GM23248 (cell line): ENCODE results near the gene ATP6AP1.

Experiments
- EZH2 ChIP-seq: fragments of 200-600 bp; sonication (generic); IDR thresholded peaks from 2 replicates; pipeline ENCODE4 v1.6.1; 2018; ENCODE audit warnings: antibody characterized with exemption, mild to moderate bottlenecking; ENCODE audit not compliant: insufficient read depth, poor library complexity, severe bottlenecking
- EZH2phosphoT487 ChIP-seq: fragments of 200-600 bp; sonication (generic); IDR thresholded peaks from 2 replicates; pipeline ENCODE4 v1.6.1; 2018; ENCODE audit warnings: antibody characterized with exemption, moderate library complexity, mild to moderate bottlenecking, low read depth; ENCODE audit not compliant: insufficient read depth

DNA sequence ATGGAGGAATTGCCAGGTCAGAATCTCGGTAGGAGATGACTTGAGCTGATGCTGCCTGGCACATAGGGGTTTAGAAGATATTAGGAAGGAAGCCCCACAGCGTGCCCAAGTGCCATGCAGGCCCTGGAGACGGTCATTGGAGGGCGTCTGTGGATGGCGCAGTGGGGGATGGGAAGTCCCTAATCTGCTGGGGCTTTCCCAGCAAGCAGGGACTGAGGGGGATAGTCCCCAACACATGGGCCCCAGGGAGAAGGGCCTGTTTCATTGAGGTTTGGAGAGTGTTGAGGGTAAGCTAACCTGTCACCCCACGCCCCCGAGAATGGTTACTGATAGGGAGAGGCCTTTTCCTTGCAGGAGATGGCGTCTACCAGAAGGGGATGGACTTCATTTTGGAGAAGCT, 9.3 kb upstream of the ATP6AP1 start:
- no peak for TF ChIP-seq EZH2
- TF ChIP-seq EZH2phosphoT487, result no peak
